ENCODE data around the gene CCDC157. TPM values are rescaled to one million over a fixed set of nuclear protein-coding genes. Genes with fewer than 3 reads are reported as not detected.

Gene CCDC157
- total and polyA plus RNA-seq, 8 donors = 1.1 to 8.2 (median 1.4) TPM

DNA sequence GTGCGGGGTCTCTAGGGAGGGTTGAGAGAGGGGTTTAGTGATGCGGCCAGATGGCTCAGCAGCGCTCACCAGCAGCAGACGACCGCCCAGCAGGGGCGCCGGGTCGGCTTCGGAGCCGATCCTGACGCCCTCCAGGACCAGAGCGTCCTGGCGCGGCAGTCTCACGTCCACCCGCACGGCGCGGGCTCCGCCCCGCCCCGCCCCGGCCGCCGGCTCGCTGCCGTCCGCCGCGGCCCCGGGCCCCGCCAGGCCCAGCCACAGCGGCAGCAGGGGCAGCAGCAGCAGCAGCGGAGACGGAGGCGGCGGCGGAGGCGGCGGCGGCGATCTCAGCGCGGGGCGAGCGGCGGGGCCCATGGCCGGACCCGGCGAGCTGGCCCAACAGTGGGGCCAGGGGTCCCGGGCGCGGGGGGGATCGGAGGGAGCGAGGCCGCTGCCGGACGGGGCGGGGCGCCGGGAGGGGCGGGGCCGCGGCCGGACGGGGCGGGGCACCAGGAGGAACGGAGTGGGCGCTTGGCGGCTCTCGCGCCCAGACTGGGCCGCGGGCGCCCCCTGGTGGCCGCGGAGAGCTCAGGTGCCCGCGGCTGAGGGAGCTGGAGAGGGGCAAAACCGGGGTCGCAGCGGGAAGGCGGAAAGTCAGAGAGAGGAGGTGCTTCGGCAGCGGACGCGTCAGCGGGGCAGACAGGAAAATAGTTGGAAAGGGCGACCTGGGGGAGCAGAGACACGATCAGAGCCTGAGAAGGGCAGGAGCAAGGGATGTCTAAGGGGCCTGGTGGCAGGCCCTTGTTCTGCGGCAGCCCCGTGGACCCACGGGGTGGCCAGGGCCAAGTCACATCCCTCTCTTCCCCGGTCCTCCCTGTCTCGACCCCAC lies 30.4 kb downstream of the CCDC157 start, which contains the start of gene RNF215:
Gene RNF215 (minus strand): TSS at position 452 of the 868 bp plus-strand sequence. CDS start 98 bp downstream, at position 354.
- Histone ChIP-seq H3K4me3 (peak within 1 kb of the TSS; percentile 43 to 63 (median 58)), H3K36me3 (no peaks in the 10 kb centered on the region), H3K27ac (peak within 1 kb of the TSS in 1 of 4 donors; percentile 41), H3K27me3 (no peaks in the 10 kb centered on the region), H3K4me1 (peaks cover 0 to 6% (median 0%) of the 10 kb centered on the region in 3 donors), H3K9me3 (no peaks in the 10 kb centered on the region)
- ATAC-seq = peak; percentile 92 to 96 (median 94)
- no peak for FAIRE-seq
- intact Hi-C loops (cut with DNase I) = loop anchor here in 2 of 3 donors (5.0 kb wide), 3 partner anchors 100 to 275 kb away; partner anchors contain the start of gene CASTOR1 (in 1 of the 2)
- DNase-seq = peak; percentile 74 to 96 (median 90)
- TF ChIP-seq, protein P1, sequence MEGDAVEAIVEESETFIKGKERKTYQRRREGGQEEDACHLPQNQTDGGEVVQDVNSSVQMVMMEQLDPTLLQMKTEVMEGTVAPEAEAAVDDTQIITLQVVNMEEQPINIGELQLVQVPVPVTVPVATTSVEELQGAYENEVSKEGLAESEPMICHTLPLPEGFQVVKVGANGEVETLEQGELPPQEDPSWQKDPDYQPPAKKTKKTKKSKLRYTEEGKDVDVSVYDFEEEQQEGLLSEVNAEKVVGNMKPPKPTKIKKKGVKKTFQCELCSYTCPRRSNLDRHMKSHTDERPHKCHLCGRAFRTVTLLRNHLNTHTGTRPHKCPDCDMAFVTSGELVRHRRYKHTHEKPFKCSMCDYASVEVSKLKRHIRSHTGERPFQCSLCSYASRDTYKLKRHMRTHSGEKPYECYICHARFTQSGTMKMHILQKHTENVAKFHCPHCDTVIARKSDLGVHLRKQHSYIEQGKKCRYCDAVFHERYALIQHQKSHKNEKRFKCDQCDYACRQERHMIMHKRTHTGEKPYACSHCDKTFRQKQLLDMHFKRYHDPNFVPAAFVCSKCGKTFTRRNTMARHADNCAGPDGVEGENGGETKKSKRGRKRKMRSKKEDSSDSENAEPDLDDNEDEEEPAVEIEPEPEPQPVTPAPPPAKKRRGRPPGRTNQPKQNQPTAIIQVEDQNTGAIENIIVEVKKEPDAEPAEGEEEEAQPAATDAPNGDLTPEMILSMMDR (IDR thresholded peaks at IDR 0.05) = peak; percentile 92 to 97 (median 96)
- WGBS, 2 donors = 1 to 2% methylated on average over 38 to 95 of the region's 95 CpGs

DNA sequence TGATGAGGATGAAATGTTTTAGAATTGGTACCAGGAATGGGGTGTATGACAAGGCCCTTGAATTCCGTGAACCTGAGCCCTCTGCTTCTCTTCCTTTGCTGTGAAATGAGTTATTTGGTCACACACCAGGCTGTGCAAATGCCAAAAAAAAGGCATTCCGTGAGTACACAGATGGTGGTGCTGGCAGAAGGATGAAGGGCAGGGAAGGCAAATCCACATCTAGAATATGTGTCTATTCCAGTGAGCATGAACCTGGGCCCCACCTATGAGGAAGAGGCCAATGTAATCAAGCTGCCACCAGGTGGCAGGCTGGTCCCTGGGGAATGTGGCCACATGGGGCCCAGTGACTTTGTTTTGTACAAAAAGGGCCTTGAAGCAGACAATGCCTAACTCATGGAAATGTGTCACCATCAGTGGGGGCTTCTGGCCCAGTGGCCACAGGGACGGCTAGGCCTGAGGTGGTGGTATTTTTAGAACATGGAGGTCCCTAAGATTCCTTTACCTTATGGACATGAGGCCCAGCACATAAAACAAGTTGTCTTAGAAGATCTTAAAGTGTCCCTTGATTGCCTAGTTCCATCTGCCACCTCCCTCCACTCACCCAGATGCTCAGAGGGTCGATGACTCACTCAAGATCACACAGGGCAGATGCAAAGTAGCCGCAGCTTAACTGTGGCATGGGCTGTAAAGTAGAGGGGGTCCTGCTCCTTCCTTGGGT lies 34.3 kb downstream of the CCDC157 start:
- no peak overlapping the region for H3K4me3 ChIP-seq
- no peaks in the 10 kb centered on the region for H3K9me3 ChIP-seq
- H3K27me3 ChIP-seq = no peaks in the 10 kb centered on the region
- peaks cover 0 to 3% (median 0%) of the 10 kb centered on the region in 3 donors for H3K4me1 ChIP-seq
- H3K27ac ChIP-seq = no peak overlapping the region
- FAIRE-seq = no peak
- peak; percentile 65 to 87 (median 80) for DNase-seq
- TF ChIP-seq, protein P1 (IDR thresholded peaks at IDR 0.05) = peak; percentile 73 to 85 (median 76)
- ATAC-seq = peak; percentile 54 to 80 (median 72)
- no peaks in the 10 kb centered on the region for H3K36me3 ChIP-seq
- WGBS, 2 donors = 44 to 46% methylated on average over 5 of the region's 5 CpGs
- intact Hi-C loops (cut with DNase I) = no loop called here

DNA sequence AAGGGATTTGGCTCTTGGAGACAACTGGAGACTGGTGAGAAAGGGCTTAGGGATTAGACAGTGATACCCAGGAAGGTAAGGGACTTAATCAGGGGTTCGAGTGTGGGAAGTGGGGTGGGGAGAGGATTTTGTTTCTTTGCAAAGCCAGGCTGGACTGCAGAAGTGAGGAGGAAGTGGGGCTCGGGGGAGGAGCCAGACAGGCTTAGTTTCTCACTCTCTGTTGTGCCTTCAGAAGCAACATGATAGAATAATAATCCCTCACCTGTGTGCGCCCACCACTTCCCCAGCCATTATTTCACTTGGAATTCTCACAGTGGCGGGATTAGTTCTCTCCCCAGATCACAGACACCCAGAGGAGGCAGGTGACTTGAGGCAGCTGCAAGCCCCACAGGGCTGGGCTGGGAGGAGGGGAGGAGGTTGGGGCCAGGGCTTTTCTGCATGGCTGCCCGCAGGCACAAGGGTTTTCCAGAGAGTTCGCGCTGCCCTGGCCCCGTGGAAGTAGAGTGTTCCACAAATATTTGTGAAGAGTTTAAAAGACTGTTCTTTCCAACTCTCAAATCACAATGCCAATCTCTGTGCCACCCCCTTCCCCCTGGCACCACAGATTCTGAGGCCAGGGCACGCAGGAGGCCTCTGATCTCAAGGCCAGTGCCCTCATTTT lies 36.0 kb downstream of the CCDC157 start:
- H3K27me3 ChIP-seq = no peaks in the 10 kb centered on the region
- no peak overlapping the region for H3K4me3 ChIP-seq
- TF ChIP-seq, protein P1 (IDR thresholded peaks at IDR 0.05) = no peak
- no peak overlapping the region for H3K27ac ChIP-seq
- 70 to 75% methylated on average over 9 of the region's 9 CpGs for WGBS, 2 donors
- no peak for ATAC-seq
- no peaks in the 10 kb centered on the region for H3K36me3 ChIP-seq
- no peaks in the 10 kb centered on the region for H3K9me3 ChIP-seq
- no peak for FAIRE-seq
- DNase-seq = no peak
- intact Hi-C loops (cut with DNase I) = no loop called here
- peaks cover 0 to 5% (median 0%) of the 10 kb centered on the region in 3 donors for H3K4me1 ChIP-seq

DNA sequence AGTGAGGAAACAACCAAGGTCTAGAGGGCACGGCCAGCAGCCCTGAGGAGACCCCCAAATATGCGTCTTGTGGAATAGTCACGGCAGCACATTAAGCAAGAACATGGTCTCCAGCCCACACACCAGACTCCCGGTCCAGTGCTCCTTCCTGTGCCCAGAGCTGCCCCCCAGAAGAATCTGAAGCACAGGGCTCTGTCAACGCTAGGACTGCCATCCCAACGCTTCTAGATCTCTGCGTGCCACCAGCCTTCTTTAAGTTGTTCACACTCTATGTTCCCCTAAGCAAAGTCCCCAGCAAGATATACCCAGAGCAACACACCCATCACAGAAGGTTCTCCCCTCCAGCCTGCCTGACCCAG lies 36.5 kb downstream of the CCDC157 start:
- FAIRE-seq = no peak
- WGBS, 2 donors = 74 to 79% methylated on average over 7 of the region's 7 CpGs
- TF ChIP-seq, protein P1 (IDR thresholded peaks at IDR 0.05) = no peak

More for the DNA sequence above, 36.5 kb downstream of the CCDC157 start:
- Histone ChIP-seq H3K27me3 (no peaks in the 10 kb centered on the region), H3K9me3 (no peaks in the 10 kb centered on the region), H3K4me1 (peaks cover 0 to 5% (median 0%) of the 10 kb centered on the region in 3 donors), H3K27ac (no peak overlapping the region), H3K36me3 (no peaks in the 10 kb centered on the region), H3K4me3 (no peak overlapping the region)
- intact Hi-C loops (cut with DNase I) = no loop called here
- DNase-seq (no peak), ATAC-seq (no peak)

Data from pancreas (tissue), 10 donors.